ENCODE results near the gene MSI2.

MSI2 gene

DNA sequence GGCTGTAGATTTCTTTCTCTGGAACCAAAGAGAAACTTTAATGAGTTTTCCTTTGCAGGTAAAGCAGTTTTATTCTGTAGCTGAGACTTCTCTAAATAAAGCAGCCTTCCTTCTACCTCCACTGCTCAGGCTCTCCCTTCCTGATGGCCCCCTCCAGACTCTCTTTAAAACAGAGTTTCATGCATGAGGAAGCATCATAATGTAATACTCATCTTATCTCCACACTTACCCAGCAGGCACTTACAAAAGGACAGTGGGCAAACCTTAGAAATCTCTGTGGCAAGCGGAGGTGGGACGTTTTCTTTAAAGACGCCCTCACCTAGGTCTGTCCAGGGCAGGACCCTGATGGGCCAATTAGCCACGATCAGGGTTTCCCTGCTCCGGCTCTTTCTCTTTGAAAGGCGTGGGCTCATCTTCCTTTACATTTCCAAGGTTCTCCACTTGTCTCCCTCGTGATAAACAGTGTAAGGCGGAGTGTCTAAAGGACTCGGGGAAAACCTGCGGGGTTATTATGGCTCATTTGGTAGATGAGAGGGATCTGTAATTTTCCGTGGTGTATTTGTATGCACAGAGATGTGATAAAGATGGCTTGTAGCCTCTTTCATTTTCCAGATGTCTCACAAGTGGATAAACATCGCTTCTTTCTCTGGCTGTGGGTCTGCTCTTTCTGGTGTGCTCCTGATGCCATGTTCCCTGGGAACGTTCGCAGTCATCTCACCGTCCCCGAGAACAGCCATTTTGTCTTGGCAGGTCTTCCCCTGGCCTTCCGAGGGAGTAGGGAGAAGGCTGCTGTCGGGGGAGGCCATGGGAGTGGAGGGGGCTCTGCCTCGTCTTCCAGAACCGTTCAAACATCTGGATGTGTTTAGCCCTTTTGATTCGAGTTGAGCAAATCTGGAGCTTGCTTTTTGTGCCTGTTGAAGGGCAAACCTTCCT lies 249.8 kb downstream of the MSI2 start:
- peaks cover 8% of the 10 kb centered on the region for H3K4me1 ChIP-seq (ENCODE audit: insufficient read depth, insufficient read length)
- H3K9ac ChIP-seq (ENCODE audit: insufficient read length, low read depth): no peak overlapping the region
- H3K9me3 ChIP-seq (ENCODE audit: insufficient read depth, low read length): no peaks in the 10 kb centered on the region
- no peaks in the 10 kb centered on the region for H3K36me3 ChIP-seq (ENCODE audit: insufficient read depth, insufficient read length, low read length)
- no peaks in the 10 kb centered on the region for H3K27me3 ChIP-seq (ENCODE audit: insufficient read depth, insufficient read length)
- no peak overlapping the region for H3K4me3 ChIP-seq (ENCODE audit: insufficient read length, low read depth)
- no peak for TF ChIP-seq YY1 (IDR thresholded peaks at IDR 0.05; ENCODE audit: insufficient read depth, insufficient read length)
- no peak for TF ChIP-seq SUZ12 (IDR thresholded peaks at IDR 0.05; ENCODE audit: extremely low read depth, insufficient read depth, insufficient read length)
- TF ChIP-seq ZNF274 (IDR thresholded peaks at IDR 0.05; ENCODE audit: low read depth, low read length): no peak
- no peak for DNase-seq (ENCODE audit: low read depth, low spot score)

- no peak overlapping the region for H3K9ac ChIP-seq (ENCODE audit: insufficient read length, low read depth)
- no peak for TF ChIP-seq YY1 (IDR thresholded peaks at IDR 0.05; ENCODE audit: insufficient read depth, insufficient read length)
- no peak for TF ChIP-seq ZNF274 (IDR thresholded peaks at IDR 0.05; ENCODE audit: low read depth, low read length)
- TF ChIP-seq SUZ12 (IDR thresholded peaks at IDR 0.05; ENCODE audit: extremely low read depth, insufficient read depth, insufficient read length): no peak
- DNase-seq (ENCODE audit: low read depth, low spot score): no peak
- H3K27me3 ChIP-seq (ENCODE audit: insufficient read depth, insufficient read length): no peaks in the 10 kb centered on the region
- H3K4me3 ChIP-seq (ENCODE audit: insufficient read length, low read depth): no peak overlapping the region
- H3K9me3 ChIP-seq (ENCODE audit: insufficient read depth, low read length): no peaks in the 10 kb centered on the region
- no peaks in the 10 kb centered on the region for H3K36me3 ChIP-seq (ENCODE audit: insufficient read depth, insufficient read length, low read length)
- peaks cover 8% of the 10 kb centered on the region for H3K4me1 ChIP-seq (ENCODE audit: insufficient read depth, insufficient read length)
Observed at GRCh38 chr17:57506774-57507127, 250.4 kb downstream of the MSI2 start.

DNA sequence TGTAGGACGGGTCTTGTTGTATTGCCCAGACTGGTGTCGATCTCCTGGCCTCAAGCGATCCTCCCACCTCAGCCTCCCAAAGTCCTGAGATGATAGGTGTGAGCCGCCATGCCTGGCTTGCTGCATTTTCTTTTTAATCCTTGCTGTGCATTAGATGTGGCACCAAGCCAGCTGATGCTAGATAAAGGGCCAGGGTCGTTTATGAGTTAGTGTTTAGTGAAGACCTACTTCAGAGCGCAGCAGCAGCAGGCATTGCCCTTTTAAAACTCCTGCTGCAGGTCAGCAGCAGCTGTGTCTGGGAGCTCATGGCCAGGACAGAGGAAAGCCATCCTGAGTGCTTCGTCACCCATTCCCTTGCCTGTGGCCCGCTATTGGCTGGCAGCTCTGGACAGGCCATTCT lies 251.5 kb downstream of the MSI2 start:
- H3K4me1 ChIP-seq (ENCODE audit: insufficient read depth, insufficient read length): peaks cover 8% of the 10 kb centered on the region
- no peaks in the 10 kb centered on the region for H3K36me3 ChIP-seq (ENCODE audit: insufficient read depth, insufficient read length, low read length)
- no peak overlapping the region for H3K4me3 ChIP-seq (ENCODE audit: insufficient read length, low read depth)
- no peak overlapping the region for H3K9ac ChIP-seq (ENCODE audit: insufficient read length, low read depth)
- DNase-seq (ENCODE audit: low read depth, low spot score): no peak
- H3K9me3 ChIP-seq (ENCODE audit: insufficient read depth, low read length): no peaks in the 10 kb centered on the region
- no peaks in the 10 kb centered on the region for H3K27me3 ChIP-seq (ENCODE audit: insufficient read depth, insufficient read length)
- TF ChIP-seq SUZ12 (IDR thresholded peaks at IDR 0.05; ENCODE audit: extremely low read depth, insufficient read depth, insufficient read length) (no peak), ZNF274 (IDR thresholded peaks at IDR 0.05; ENCODE audit: low read depth, low read length) (no peak), YY1 (IDR thresholded peaks at IDR 0.05; ENCODE audit: insufficient read depth, insufficient read length) (no peak)

- H3K9me3 ChIP-seq (ENCODE audit: insufficient read depth, low read length): no peaks in the 10 kb centered on the region
- no peaks in the 10 kb centered on the region for H3K27me3 ChIP-seq (ENCODE audit: insufficient read depth, insufficient read length)
- H3K4me3 ChIP-seq (ENCODE audit: insufficient read length, low read depth): no peak overlapping the region
- TF ChIP-seq YY1 (IDR thresholded peaks at IDR 0.05; ENCODE audit: insufficient read depth, insufficient read length) (no peak), SUZ12 (IDR thresholded peaks at IDR 0.05; ENCODE audit: extremely low read depth, insufficient read depth, insufficient read length) (no peak), ZNF274 (IDR thresholded peaks at IDR 0.05; ENCODE audit: low read depth, low read length) (no peak)
- H3K36me3 ChIP-seq (ENCODE audit: insufficient read depth, insufficient read length, low read length): no peaks in the 10 kb centered on the region
- H3K4me1 ChIP-seq (ENCODE audit: insufficient read depth, insufficient read length): peaks cover 8% of the 10 kb centered on the region
- no peak for DNase-seq (ENCODE audit: low read depth, low spot score)
- no peak overlapping the region for H3K9ac ChIP-seq (ENCODE audit: insufficient read length, low read depth)
Observed at GRCh38 chr17:57508671-57509070, 252.3 kb downstream of the MSI2 start.

GRCh38 chr17:57511475-57512123 lies 255.3 kb downstream of the MSI2 start:
- H3K27me3 ChIP-seq (ENCODE audit: insufficient read depth, insufficient read length): no peaks in the 10 kb centered on the region
- no peak for TF ChIP-seq YY1 (IDR thresholded peaks at IDR 0.05; ENCODE audit: insufficient read depth, insufficient read length)
- no peaks in the 10 kb centered on the region for H3K9me3 ChIP-seq (ENCODE audit: insufficient read depth, low read length)
- H3K4me1 ChIP-seq (ENCODE audit: insufficient read depth, insufficient read length): peaks cover 5% of the 10 kb centered on the region
- no peaks in the 10 kb centered on the region for H3K36me3 ChIP-seq (ENCODE audit: insufficient read depth, insufficient read length, low read length)
- H3K4me3 ChIP-seq (ENCODE audit: insufficient read length, low read depth): no peak overlapping the region
- DNase-seq (ENCODE audit: low read depth, low spot score): no peak
- H3K9ac ChIP-seq (ENCODE audit: insufficient read length, low read depth): no peak overlapping the region

- Histone ChIP-seq H3K36me3 (ENCODE audit: insufficient read depth, insufficient read length, low read length) (no peaks in the 10 kb centered on the region), H3K9ac (ENCODE audit: insufficient read length, low read depth) (no peak overlapping the region), H3K4me1 (ENCODE audit: insufficient read depth, insufficient read length) (peaks cover 4% of the 10 kb centered on the region), H3K9me3 (ENCODE audit: insufficient read depth, low read length) (no peaks in the 10 kb centered on the region), H3K4me3 (ENCODE audit: insufficient read length, low read depth) (no peak overlapping the region), H3K27me3 (ENCODE audit: insufficient read depth, insufficient read length) (no peaks in the 10 kb centered on the region)
- no peak for DNase-seq (ENCODE audit: low read depth, low spot score)
- TF ChIP-seq ZNF274 (IDR thresholded peaks at IDR 0.05; ENCODE audit: low read depth, low read length) (no peak), SUZ12 (IDR thresholded peaks at IDR 0.05; ENCODE audit: extremely low read depth, insufficient read depth, insufficient read length) (no peak), YY1 (IDR thresholded peaks at IDR 0.05; ENCODE audit: insufficient read depth, insufficient read length) (no peak)
Observed at GRCh38 chr17:57512258-57512657, 255.9 kb downstream of the MSI2 start.

- H3K9ac ChIP-seq (ENCODE audit: insufficient read length, low read depth): no peak overlapping the region
- H3K4me3 ChIP-seq (ENCODE audit: insufficient read length, low read depth): no peak overlapping the region
- DNase-seq (ENCODE audit: low read depth, low spot score): no peak
- no peaks in the 10 kb centered on the region for H3K9me3 ChIP-seq (ENCODE audit: insufficient read depth, low read length)
- H3K36me3 ChIP-seq (ENCODE audit: insufficient read depth, insufficient read length, low read length): no peaks in the 10 kb centered on the region
- TF ChIP-seq SUZ12 (IDR thresholded peaks at IDR 0.05; ENCODE audit: extremely low read depth, insufficient read depth, insufficient read length): no peak
- TF ChIP-seq ZNF274 (IDR thresholded peaks at IDR 0.05; ENCODE audit: low read depth, low read length): no peak
- TF ChIP-seq YY1 (IDR thresholded peaks at IDR 0.05; ENCODE audit: insufficient read depth, insufficient read length): no peak
- no peaks in the 10 kb centered on the region for H3K27me3 ChIP-seq (ENCODE audit: insufficient read depth, insufficient read length)
- H3K4me1 ChIP-seq (ENCODE audit: insufficient read depth, insufficient read length): peaks cover 7% of the 10 kb centered on the region
Observed at GRCh38 chr17:57512691-57513090, 256.4 kb downstream of the MSI2 start.
